Measurements from ENCODE around the gene FMN2. TPM values are rescaled to one million over a fixed set of nuclear protein-coding genes. Genes with fewer than 3 reads are reported as not detected.

Gene FMN2
- total RNA-seq, 1 donor from 2014 or later = not detected

GRCh38 chr1:240329443-240329842 is 237.8 kb downstream of the FMN2 start:
- ATAC-seq (no peak), DNase-seq (no peak)
- intact Hi-C loops (cut with micrococcal nuclease) = no loop called here

GRCh38 chr1:240332672-240333071 is 241.0 kb downstream of the FMN2 start:
- intact Hi-C loops (cut with micrococcal nuclease) = no loop called here
- ATAC-seq = no peak
- no peak for DNase-seq

GRCh38 chr1:240337781-240338180 is 246.1 kb downstream of the FMN2 start:
- no peak for DNase-seq

GRCh38 chr1:240338837-240339236 is 247.2 kb downstream of the FMN2 start:
- ATAC-seq = no peak
- no peak for DNase-seq
- intact Hi-C loops (cut with micrococcal nuclease) = no loop called here

More at GRCh38 chr1:240337781-240338180, 246.1 kb downstream of the FMN2 start:
- intact Hi-C loops (cut with micrococcal nuclease) = no loop called here
- no peak for ATAC-seq

- ATAC-seq (no peak), DNase-seq (no peak)
- intact Hi-C loops (cut with micrococcal nuclease) = no loop called here
Observed at GRCh38 chr1:240341365-240342250, 249.9 kb downstream of the FMN2 start.

GRCh38 chr1:240342251-240342625 is 250.6 kb downstream of the FMN2 start:
- intact Hi-C loops (cut with micrococcal nuclease) = no loop called here
- ATAC-seq (no peak), DNase-seq (no peak)

- intact Hi-C loops (cut with micrococcal nuclease) = no loop called here
- DNase-seq = no peak
- no peak for ATAC-seq
Observed at GRCh38 chr1:240343045-240343444, 251.4 kb downstream of the FMN2 start.

- intact Hi-C loops (cut with micrococcal nuclease) = no loop called here
- DNase-seq (no peak), ATAC-seq (no peak)
Observed at GRCh38 chr1:240343966-240344365, 252.3 kb downstream of the FMN2 start.

- ATAC-seq (no peak), DNase-seq (no peak)
- intact Hi-C loops (cut with micrococcal nuclease) = no loop called here
Observed at GRCh38 chr1:240344918-240345317, 253.2 kb downstream of the FMN2 start.

GRCh38 chr1:240349695-240350094 is 258.0 kb downstream of the FMN2 start:
- DNase-seq = no peak
- intact Hi-C loops (cut with micrococcal nuclease) = no loop called here
- no peak for ATAC-seq

GRCh38 chr1:240350910-240351331 is 259.2 kb downstream of the FMN2 start:
- intact Hi-C loops (cut with micrococcal nuclease) = no loop called here

GRCh38 chr1:240351690-240352089 is 260.0 kb downstream of the FMN2 start:
- intact Hi-C loops (cut with micrococcal nuclease) = no loop called here
- DNase-seq (no peak), ATAC-seq (no peak)

More at GRCh38 chr1:240350910-240351331, 259.2 kb downstream of the FMN2 start:
- DNase-seq (no peak), ATAC-seq (no peak)

- intact Hi-C loops (cut with micrococcal nuclease) = no loop called here
- ATAC-seq (no peak), DNase-seq (no peak)
Observed at GRCh38 chr1:240352769-240353168, 261.1 kb downstream of the FMN2 start.

- intact Hi-C loops (cut with micrococcal nuclease) = no loop called here
- ATAC-seq = no peak
- DNase-seq = no peak
Observed at GRCh38 chr1:240356568-240356967, 264.9 kb downstream of the FMN2 start.

GRCh38 chr1:240362046-240362445 is 270.4 kb downstream of the FMN2 start:
- no peak for ATAC-seq
- intact Hi-C loops (cut with micrococcal nuclease) = no loop called here

GRCh38 chr1:240362826-240363225 is 271.1 kb downstream of the FMN2 start:
- intact Hi-C loops (cut with micrococcal nuclease) = no loop called here
- no peak for DNase-seq
- no peak for ATAC-seq

More at GRCh38 chr1:240362046-240362445, 270.4 kb downstream of the FMN2 start:
- DNase-seq = no peak

- intact Hi-C loops (cut with micrococcal nuclease) = no loop called here
- DNase-seq (no peak), ATAC-seq (no peak)
Observed at GRCh38 chr1:240363315-240363714, 271.6 kb downstream of the FMN2 start.

GRCh38 chr1:240363914-240364313 is 272.2 kb downstream of the FMN2 start:
- intact Hi-C loops (cut with micrococcal nuclease) = no loop called here
- DNase-seq (no peak), ATAC-seq (no peak)

- intact Hi-C loops (cut with micrococcal nuclease) = no loop called here
- DNase-seq (no peak), ATAC-seq (no peak)
Observed at GRCh38 chr1:240366636-240367035, 275.0 kb downstream of the FMN2 start.

GRCh38 chr1:240385551-240385950 is 293.9 kb downstream of the FMN2 start:
- DNase-seq (no peak), ATAC-seq (no peak)
- intact Hi-C loops (cut with micrococcal nuclease) = no loop called here

Measured in left ventricle myocardium superior (tissue), 1 donor.